Activated CD4-positive, alpha-beta T cell treated with anti-CD3 and anti-CD28 coated beads, Interleukin-2, amount 50 U/mL, for 1 hour (primary cell): ENCODE measurements around the gene C4A.
A peak's percentile ranks its signal among the peaks of the same experiment; 100 is the strongest.
"Not testable (repeated sequence)": the region's sequence is repeated elsewhere in the genome, so short reads cannot be mapped to it uniquely, and the experiment has no call there.

Experiments
- DNase-seq: peaks from one replicate; pipeline ENCODE4 v3.0.0-alpha.2; 2020

Gene C4A

DNA sequence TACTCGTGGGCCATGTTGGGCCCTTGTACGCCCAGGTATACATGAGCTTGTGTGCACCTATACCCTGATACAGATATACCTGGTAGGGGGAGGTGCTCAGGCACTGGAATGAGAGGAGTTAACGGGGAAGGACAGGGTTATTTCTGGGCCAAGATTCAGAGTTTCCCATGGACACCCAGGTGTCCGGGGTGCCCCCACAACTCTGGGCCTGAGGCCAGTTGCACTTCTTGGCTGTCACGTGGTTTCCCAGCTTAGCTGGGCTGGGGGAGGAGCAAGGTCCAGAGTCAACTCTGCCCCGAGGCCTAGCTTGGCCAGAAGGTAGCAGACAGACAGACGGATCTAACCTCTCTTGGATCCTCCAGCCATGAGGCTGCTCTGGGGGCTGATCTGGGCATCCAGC, at the start of gene C4A:
Gene C4A (plus strand): TSS at position 314 of the 400 bp plus-strand sequence. CDS start 51 bp downstream, at position 365.
- DNase-seq, result not testable (repeated sequence)

DNA sequence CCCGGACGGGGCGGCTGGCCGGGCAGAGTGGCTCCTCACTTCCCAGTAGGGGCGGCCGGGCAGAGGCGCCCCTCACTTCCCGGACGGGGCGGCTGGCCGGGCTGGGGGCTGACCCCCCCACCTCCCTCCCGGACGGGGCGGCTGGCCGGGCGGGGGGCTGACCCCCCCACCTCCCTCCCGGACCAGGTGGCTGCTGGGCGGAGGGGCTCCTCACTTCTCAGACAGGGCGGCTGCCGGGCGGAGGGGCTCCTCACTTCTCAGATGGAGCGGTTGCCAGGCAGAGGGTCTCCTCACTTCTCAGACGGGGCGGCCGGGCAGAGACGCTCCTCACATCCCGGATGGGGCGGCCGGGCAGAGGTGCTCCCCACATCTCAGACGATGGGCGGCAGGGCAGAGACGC, 49.7 kb upstream of the C4A start:
- DNase-seq, result not testable (repeated sequence)

DNA sequence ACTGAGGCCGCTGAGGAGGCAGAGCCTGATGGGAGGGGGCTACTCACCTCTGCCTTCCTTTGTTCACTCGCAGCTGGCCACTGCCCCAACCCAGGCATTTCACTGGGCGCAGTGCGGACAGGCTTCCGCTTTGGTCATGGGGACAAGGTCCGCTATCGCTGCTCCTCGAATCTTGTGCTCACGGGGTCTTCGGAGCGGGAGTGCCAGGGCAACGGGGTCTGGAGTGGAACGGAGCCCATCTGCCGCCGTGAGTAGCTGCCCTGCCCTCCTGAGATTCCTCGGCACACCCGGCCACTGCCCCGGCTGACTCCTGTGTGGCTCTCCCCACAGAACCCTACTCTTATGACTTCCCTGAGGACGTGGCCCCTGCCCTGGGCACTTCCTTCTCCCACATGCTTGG, 48.3 kb upstream of the C4A start:
- no peak for DNase-seq

DNA sequence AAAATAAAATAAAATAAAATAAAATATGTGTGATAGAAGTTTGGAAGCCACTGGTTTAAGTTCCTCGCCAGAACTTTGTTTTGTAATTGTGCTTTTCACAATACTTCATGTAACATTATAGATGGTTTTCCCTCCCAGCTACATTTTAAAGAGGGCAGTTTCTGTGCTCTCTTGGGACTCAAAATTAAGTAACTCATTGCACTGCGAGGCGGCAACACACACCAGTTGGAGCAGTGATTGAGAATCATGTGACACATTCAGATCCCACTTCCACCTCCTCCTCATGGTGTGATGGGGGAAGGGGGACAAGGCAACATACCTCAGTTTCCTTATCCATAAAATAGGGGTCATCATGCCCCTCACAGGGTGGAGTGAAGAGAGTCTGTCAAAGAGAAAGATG, 46.8 kb upstream of the C4A start:
- DNase-seq, result no peak

DNA sequence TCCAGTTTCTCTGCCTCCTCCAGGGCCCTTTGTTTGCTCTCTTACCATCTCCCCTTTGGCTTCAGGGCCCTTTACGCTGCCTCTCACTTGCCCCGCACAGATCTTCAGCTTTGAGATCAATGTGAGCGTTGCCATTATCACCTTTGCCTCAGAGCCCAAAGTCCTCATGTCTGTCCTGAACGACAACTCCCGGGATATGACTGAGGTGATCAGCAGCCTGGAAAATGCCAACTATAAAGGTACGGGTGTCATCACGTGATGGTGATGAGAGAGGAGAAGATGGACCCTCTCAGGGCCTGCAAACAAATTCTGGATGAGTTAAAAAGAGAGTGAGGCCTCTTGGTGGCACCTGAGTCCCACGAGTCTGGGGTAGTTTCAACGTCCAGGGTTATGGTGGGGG, 46.0 kb upstream of the C4A start:
- DNase-seq, result no peak

DNA sequence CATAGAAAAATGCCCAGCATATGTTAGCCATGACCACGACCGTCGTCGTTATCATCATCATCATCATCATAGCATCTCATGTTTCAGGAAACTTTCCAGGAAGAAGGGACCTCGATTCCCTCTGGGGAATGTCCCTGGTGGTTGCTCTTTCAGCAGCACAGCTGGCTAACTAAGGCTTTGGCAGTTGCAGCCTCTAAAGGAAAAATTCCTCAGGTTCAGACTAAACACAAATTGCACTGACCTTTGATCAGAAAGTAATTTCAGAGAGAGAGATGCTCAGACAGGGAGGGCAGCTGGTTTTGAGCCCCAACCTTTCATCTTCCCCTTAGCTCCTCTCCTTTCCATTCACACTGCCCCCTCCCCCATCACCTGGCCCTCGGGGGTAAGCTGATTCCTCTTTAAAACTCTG, 41.6 kb upstream of the C4A start:
- DNase-seq, result no peak

DNA sequence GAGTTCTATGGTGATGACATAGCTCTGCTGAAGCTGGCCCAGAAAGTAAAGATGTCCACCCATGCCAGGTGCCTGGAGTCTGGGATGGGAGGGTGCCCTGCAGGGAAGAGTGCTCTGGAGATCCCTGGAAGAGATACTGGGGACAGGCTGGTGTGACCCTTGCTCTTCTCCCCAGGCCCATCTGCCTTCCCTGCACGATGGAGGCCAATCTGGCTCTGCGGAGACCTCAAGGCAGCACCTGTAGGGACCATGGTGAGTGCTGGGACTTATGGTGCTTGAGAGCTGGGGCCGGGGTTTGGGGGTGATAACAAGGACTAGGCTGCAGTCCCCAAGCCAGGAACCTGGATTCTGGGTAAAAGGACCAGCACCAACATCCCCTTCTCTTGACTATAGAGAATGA, 38.1 kb upstream of the C4A start:
- no peak for DNase-seq

DNA sequence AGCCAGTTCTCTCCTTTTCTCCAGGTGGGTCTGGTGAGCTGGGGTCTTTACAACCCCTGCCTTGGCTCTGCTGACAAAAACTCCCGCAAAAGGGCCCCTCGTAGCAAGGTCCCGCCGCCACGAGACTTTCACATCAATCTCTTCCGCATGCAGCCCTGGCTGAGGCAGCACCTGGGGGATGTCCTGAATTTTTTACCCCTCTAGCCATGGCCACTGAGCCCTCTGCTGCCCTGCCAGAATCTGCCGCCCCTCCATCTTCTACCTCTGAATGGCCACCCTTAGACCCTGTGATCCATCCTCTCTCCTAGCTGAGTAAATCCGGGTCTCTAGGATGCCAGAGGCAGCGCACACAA, 36.7 kb upstream of the C4A start:
- no peak for DNase-seq

DNA sequence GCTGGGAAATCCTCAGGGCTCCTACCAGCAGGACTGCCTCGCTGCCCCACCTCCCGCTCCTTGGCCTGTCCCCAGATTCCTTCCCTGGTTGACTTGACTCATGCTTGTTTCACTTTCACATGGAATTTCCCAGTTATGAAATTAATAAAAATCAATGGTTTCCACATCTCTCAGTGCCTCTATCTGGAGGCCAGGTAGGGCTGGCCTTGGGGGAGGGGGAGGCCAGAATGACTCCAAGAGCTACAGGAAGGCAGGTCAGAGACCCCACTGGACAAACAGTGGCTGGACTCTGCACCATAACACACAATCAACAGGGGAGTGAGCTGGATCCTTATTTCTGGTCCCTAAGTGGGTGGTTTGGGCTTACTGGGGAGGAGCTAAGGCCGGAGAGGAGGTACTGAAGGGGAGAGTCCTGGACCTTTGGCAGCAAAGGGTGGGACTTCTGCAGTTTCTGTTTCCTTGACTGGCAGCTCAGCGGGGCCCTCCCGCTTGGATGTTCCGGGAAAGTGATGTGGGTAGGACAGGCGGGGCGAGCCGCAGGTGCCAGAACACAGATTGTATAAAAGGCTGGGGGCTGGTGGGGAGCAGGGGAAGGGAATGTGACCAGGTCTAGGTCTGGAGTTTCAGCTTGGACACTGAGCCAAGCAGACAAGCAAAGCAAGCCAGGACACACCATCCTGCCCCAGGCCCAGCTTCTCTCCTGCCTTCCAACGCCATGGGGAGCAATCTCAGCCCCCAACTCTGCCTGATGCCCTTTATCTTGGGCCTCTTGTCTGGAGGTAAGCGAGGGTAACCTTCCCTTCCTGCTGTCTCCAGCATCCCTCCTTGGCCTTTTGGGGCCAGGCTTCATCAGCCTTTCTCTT, 36.1 kb upstream of the C4A start, which contains the start of gene CFB:
Gene CFB (plus strand): TSS at position 589 of the 863 bp plus-strand sequence. CDS start 127 bp downstream, at position 716.
- DNase-seq, result no peak

DNA sequence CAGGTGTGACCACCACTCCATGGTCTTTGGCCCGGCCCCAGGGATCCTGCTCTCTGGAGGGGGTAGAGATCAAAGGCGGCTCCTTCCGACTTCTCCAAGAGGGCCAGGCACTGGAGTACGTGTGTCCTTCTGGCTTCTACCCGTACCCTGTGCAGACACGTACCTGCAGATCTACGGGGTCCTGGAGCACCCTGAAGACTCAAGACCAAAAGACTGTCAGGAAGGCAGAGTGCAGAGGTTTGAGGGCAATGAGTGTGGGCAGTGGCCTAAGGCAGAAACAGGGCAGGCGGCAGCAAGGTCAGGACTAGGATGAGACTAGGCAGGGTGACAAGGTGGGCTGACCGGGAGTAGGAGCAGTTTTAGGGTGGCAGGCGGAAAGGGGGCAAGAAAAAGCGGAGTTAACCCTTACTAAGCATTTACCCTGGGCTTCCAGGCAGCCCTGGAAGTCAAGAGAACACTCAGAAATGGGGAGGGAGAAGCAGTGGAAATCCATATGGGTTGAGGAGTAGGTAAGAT, 35.4 kb upstream of the C4A start:
- DNase-seq, result no peak

DNA sequence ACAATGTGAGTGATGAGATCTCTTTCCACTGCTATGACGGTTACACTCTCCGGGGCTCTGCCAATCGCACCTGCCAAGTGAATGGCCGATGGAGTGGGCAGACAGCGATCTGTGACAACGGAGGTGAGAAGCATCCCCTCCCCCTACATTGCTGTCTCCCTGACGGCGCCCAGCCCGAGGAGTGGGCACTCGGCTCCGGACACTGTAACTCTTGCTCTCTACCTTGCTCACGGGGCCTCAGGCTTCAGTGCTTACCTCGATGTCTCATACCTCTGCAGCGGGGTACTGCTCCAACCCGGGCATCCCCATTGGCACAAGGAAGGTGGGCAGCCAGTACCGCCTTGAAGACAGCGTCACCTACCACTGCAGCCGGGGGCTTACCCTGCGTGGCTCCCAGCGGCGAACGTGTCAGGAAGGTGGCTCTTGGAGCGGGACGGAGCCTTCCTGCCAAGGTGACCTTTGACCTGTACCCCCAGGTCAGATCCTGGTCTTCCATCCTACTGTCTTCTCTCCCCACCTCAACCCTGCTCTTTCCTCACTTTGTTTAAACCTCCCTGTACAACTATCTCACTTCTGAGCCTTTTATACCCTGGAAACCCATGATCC, 34.7 kb upstream of the C4A start:
- no peak for DNase-seq

DNA sequence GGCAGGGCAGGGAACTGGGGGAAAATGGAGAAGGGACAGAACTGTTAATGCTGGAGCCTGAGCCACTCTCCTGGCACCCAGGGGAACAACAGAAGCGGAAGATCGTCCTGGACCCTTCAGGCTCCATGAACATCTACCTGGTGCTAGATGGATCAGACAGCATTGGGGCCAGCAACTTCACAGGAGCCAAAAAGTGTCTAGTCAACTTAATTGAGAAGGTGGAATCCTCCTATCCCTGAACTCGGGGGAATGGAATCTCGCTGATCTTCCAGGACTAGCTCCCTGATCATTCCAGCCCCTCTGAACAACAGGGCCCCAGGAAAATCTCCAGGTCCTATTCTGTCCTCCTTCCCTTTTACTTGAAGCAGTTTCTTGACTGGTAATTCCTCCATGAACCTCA, 34.0 kb upstream of the C4A start:
- DNase-seq, result no peak

DNA sequence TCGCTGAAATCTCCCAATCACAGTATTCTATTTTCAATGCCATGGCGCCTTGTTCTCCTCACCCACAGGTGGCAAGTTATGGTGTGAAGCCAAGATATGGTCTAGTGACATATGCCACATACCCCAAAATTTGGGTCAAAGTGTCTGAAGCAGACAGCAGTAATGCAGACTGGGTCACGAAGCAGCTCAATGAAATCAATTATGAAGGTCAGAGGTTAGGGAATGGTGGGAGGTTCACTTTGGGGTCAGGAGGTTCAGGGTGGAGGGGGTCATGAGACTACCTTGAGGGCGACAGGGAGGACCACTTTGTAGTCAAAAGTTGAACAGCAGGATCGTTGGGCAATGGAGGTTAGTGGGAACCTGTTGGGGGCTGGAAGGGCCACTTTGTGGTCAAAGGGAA, 33.6 kb upstream of the C4A start:
- DNase-seq, result no peak

DNA sequence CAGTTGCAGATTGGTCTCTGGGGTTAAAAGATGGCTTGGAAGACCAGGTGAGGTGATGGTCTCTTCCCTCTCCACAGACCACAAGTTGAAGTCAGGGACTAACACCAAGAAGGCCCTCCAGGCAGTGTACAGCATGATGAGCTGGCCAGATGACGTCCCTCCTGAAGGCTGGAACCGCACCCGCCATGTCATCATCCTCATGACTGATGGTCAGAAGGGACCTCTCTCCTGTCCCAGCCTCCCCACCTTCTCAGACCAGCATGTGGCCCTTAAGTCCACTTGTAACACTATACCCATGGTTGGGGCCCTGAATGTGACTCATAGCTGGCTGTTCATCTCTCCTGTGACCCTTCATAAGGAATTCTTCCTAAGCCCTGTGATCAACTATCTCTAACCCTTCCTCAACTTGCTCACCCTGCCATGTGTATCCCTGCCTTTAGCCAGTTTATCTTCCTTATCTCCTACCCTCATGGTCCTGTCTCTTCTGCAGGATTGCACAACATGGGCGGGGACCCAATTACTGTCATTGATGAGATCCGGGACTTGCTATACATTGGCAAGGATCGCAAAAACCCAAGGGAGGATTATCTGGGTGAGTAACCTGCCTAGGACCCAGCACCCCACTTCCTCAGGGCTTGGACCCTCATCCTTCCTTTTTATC, 33.0 kb upstream of the C4A start:
- DNase-seq, result no peak

DNA sequence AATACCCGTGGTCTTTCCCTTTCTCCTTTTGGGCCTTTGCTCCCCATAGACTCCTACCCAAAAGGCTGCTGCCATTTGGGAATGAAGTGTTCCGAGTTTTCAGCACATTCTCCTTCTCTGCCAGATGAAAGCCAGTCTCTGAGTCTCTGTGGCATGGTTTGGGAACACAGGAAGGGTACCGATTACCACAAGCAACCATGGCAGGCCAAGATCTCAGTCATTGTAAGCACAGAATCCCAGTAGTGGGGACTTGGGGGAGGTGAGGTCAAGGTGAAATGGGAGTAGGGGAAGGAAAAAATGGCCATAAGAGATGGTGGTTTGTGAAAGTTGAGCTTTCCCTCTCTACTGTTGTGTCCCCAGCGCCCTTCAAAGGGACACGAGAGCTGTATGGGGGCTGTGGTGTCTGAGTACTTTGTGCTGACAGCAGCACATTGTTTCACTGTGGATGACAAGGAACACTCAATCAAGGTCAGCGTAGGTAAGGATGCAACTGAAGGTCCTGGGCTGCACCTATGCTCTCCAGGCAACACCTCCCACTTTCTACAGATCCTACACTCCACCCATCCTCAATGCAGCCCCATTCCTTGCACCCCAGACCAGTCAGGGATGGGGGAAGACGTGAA, 31.8 kb upstream of the C4A start:
- DNase-seq, result no peak

DNA sequence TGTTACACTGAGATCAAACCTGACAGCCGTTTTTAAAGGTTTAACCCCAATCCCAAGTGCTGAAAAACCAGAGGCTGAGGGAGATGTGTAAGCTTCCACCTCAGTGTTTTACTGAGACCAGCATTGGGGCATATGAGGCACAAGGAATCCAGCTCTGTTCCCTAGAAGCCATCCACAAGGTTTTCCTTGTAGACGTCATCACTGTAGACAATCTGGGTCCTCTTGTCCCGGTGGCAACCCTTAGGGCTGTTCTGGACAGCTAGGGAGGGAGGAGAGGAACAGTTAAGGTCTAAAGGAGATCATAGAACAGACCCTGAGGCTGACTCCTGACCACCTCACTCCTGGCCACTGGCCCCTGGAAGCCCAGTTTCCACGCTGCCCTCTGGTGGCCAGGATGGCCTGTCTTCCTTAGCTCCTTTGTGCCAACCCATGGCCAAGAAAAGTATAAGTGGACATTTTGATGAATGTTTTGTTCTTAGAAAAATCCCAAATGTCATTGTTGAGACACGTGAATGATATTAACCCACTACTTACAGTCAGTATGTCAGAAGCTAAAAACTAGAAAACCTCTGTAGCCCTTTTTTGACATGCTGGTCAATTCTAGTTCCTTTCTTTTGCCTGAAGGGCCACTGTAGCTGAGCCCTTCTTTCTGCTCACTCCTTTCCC, 29.6 kb upstream of the C4A start:
- DNase-seq, result no peak

DNA sequence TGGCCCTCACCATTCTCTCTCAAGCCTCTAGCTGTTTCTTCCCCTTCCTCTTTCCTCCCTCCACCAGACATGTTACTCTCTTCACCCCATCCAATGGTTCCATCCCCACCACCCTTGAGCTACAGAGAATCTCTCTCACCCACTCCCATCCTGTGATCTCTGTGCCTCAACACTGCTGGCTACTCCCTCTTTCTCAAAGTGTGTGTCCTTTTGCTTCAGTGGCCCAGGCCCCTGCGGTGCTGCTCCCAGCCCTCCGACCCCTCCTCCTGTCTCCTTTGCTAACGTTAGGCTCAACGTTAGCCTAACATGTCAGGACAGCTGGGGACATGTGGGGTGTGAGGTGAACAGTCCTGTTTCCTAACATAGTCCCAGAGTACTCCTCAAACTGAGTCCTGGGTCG, 29.0 kb upstream of the C4A start:
- DNase-seq, result no peak

DNA sequence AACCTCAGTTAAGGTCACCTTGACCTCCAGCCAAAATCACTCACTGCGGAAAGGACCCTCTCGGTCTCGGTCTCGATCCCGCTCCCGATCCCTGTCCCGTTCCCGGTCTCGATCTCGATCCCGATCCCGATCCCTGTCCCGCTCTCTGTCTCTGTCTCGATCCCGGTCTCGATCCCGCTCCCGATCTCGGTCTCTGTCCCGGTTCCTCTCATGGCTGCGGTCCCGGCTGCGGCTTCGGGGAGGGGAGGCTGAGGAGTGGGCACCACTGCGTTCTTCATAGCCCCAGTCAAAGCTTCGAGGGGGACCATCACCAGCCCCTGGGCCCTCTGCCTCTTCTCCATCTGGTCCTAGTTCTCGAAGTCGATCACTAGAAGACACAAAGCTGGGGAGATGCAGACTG, 27.3 kb upstream of the C4A start:
- no peak for DNase-seq

DNA sequence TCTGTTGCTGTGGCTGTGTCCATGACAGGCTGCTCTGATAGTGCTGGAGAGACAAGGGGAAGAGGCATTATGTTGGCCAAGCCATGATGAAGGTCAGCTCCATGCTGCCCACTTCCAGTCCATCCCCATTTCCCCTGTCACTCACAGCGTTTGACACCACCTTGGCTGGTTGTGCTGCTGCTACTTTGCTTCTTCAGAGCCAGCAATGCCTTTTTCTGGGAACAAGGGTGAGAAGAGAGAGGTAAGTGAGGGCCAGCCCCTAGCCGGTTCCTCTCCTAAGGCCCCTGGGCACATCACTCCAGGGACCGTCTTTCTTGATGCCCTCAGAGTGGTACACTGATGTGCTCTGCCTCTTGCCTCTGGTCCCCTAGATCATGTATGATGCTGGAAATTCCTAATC, 25.1 kb upstream of the C4A start:
- DNase-seq, result no peak

DNA sequence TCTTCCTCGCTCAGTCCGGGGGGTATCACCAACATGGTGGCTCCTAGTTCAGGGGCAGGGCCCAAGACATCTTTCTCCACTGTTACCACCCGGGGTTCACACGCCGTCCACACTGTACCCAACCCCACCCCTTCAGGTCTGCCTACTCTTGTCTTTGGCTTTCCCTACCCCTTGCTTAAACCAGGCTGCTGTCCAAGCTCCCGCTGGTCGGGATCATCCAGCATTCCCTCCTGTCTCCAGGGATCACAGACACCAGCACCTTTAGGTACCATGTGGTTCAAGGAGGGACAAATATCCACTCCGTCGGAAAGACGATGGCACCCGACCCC, 23.5 kb upstream of the C4A start:
- DNase-seq, result no peak

DNA sequence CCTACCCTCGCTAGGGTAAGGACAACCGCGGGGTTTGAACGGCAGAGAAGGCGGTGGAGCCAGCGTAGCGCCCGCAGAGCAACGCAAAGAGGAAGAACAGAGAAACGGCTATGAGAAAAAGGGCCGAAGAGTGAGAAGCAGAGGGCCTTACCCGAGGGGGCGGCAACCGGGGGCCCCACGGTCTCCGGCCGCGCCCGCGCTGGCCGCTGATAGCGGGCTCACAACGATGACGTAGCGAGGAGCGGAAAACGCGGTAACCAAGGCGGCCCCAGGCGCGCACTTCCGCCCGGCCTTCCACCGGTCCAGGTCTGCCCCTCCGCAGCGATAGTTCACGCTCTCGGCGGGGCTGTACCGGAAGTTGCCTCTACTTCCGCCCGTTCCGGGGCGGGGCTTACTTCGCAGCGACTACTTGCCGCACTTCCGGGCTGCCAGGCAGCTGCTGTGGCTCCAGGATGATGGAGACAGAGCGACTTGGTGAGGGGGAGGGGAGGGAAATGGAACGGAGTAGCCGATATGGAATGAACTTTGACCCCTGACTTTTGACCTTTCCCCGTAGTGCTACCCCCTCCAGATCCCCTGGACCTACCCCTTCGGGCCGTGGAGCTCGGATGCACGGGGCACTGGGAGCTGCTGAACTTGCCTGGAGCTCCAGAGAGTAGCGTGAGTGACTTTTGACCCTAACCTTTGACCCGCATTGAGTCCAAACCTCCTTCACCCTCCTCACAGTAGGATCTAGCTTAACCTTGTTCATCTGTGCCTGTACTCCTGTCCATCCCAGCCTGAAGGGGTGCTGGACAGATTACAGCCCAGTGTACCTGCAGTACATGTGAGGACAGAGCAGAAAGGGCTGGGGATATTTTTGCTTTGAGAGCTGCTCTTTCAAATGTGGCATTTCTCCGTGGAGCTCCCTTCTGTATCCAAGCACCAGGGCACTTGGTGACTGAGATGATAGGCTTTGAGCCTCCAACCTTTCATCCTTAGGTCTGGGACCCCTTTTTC, 22.8 kb upstream of the C4A start, which contains the start of the genes NELFE and SKIC2:
Gene NELFE (minus strand): TSS at position 231 of the 999 bp plus-strand sequence. CDS start 525 bp downstream, outside the sequence.
Gene SKIC2 (plus strand): TSS at position 435 of the 999 bp plus-strand sequence. CDS start 18 bp downstream, at position 453.
- peak; percentile 98 for DNase-seq
